CD4-positive, CD25-positive, alpha-beta regulatory T cell (primary cell): Measurements from ENCODE around the gene GRK4. TPM values are rescaled to one million over a fixed set of nuclear protein-coding genes. Genes with fewer than 3 reads are reported as not detected.
"Not testable (repeated sequence)": the region's sequence is repeated elsewhere in the genome, so short reads cannot be mapped to it uniquely, and the experiment has no call there.

Experiments
- ATAC-seq, 2 donors: fragments of 150-1000 bp; cut with Tn5 transposase; one replicate each; pipeline ENCODE4 v1.10.0; 2021; ENCODE audit warnings: low read depth in 2 of 2, moderate number of reproducible peaks in 2 of 2, moderate library complexity in 1 of 2
- DNase-seq, 3 donors: peaks; one replicate each; pipeline versions ENCODE4 v3.0.0 to v3.0.0-alpha.2; 2012 to 2022; ENCODE audit warnings: mixed read lengths in 1 of 3
- H3K27ac ChIP-seq: one replicate; pipeline ENCODE4 v1.7.0; 2013; ENCODE audit warnings: mild to moderate bottlenecking, low read length; ENCODE audit not compliant: insufficient read depth, poor library complexity, severe bottlenecking
- H3K27me3 ChIP-seq: one replicate; pipeline ENCODE4 v1.7.0; 2013; ENCODE audit warnings: low read length; ENCODE audit not compliant: control insufficient read depth, insufficient read depth
- H3K36me3 ChIP-seq: one replicate; pipeline ENCODE4 v1.7.0; 2013; ENCODE audit warnings: mild to moderate bottlenecking, low read length, moderate library complexity; ENCODE audit not compliant: control insufficient read depth, insufficient read depth
- H3K4me1 ChIP-seq: 2 replicates; pipeline ENCODE4 v1.7.0; 2013; ENCODE audit warnings: mild to moderate bottlenecking, low read length; ENCODE audit not compliant: insufficient read depth, control insufficient read depth, poor library complexity, severe bottlenecking
- H3K4me3 ChIP-seq: one replicate; pipeline ENCODE4 v1.7.0; 2013; ENCODE audit warnings: low read depth, mild to moderate bottlenecking, low read length, moderate library complexity
- H3K9me3 ChIP-seq, 2 experiments: 1 replicate in 1 of 2; 2 replicates in 1 of 2; pipeline ENCODE4 v1.7.0; 2013; ENCODE audit warnings: low read length in 2 of 2, mild to moderate bottlenecking in 1 of 2, moderate library complexity in 1 of 2; ENCODE audit not compliant: control insufficient read depth in 2 of 2
- H3K27ac Mint-ChIP-seq, 3 donors: one replicate each; pipeline ENCODE4 v1.8.0; 2020 to 2022; ENCODE audit warnings: mild to moderate bottlenecking in 3 of 3, mixed read lengths in 3 of 3, moderate library complexity in 2 of 3
- H3K27me3 Mint-ChIP-seq: one replicate; pipeline ENCODE4 v1.8.0; 2022; ENCODE audit warnings: mild to moderate bottlenecking, mixed read lengths
- H3K36me3 Mint-ChIP-seq: one replicate; pipeline ENCODE4 v1.8.0; 2020; ENCODE audit warnings: mixed read lengths
- H3K4me1 Mint-ChIP-seq, 4 donors: one replicate each; pipeline ENCODE4 v1.8.0; 2020 to 2022; ENCODE audit warnings: mixed read lengths in 4 of 4, mild to moderate bottlenecking in 1 of 4
- H3K4me3 Mint-ChIP-seq, 4 donors: one replicate each; pipeline ENCODE4 v1.8.0; 2020 to 2022; ENCODE audit warnings: mild to moderate bottlenecking in 4 of 4, mixed read lengths in 4 of 4, moderate library complexity in 3 of 4
- H3K9me3 Mint-ChIP-seq, 7 donors: one replicate each; pipeline ENCODE4 v1.8.0; 2020 to 2022; ENCODE audit warnings: mixed read lengths in 7 of 7, mild to moderate bottlenecking in 3 of 7, moderate library complexity in 2 of 7
- polyA plus RNA-seq, 4 donors: library from polyadenylated mRNA; unstranded; fragments of 300-500 nt; fragmentation: Illumina TruSeq; gene quantifications; one replicate each; pipeline ENCODE4 v1.2.3, GENCODE V29; 2021
- total RNA-seq: library from RNA; stranded (reverse); gene quantifications from one replicate; pipeline ENCODE4 v1.2.3, GENCODE V29; 2022

Gene GRK4
- total and polyA plus RNA-seq, 5 donors from 2014 or later, result 0.64 to 2.8 (median 1.2) TPM

DNA sequence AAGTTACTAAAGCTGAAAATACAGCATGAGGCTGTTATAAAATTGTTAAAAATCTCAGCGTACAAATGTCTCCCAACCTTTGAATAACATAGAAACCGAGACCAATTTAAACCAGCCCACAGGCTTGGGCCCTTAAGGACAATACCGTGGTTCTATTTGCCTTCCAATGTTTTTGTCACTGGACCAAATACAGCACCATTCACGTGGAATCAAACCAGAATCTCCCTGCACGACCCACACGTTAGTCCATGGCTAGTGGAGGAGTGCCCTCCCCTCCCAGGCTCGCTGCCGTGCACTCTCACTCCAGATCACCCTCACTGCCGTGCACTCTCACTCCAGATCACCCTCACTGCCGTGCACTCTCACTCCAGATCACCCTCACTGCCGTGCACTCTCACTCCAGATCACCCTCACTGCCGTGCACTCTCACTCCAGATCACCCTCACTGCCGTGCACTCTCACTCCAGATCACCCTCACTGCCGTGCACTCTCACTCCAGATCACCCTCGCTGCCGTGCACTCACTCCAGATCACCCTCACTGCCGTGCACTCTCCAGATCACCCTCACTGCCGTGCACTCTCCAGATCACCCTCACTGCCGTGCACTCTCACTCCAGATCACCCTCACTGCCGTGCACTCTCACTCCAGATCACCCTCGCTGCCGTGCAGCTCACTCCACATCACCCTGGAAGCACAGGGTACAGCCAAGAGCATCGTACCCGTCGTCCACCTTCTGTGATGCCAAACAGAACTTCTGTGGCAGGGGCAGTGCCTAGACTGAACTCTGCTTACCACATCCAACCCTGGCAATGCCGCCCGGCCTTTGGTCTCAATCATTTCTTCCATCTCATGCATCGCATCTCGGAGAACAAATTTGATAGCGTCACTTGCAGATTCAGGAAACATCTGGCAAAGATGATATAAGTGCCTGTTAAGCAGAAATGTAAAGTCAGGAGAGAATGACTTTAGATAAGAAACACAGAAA, 17.5 kb upstream of the GRK4 start:
- H3K4me3 ChIP-seq, H3K4me1 ChIP-seq, H3K27ac ChIP-seq, H3K4me1 Mint-ChIP-seq, ATAC-seq, H3K27me3 Mint-ChIP-seq, H3K9me3 ChIP-seq, DNase-seq, H3K9me3 Mint-ChIP-seq, H3K27me3 ChIP-seq, H3K4me3 Mint-ChIP-seq: not testable (repeated sequence)
- H3K27ac Mint-ChIP-seq, result peak overlapping the region in 2 of 3 donors; percentile 20 to 61
- peaks cover 38% of the 10 kb centered on the region for H3K36me3 Mint-ChIP-seq
- H3K36me3 ChIP-seq, result peaks cover 93% of the 10 kb centered on the region

DNA sequence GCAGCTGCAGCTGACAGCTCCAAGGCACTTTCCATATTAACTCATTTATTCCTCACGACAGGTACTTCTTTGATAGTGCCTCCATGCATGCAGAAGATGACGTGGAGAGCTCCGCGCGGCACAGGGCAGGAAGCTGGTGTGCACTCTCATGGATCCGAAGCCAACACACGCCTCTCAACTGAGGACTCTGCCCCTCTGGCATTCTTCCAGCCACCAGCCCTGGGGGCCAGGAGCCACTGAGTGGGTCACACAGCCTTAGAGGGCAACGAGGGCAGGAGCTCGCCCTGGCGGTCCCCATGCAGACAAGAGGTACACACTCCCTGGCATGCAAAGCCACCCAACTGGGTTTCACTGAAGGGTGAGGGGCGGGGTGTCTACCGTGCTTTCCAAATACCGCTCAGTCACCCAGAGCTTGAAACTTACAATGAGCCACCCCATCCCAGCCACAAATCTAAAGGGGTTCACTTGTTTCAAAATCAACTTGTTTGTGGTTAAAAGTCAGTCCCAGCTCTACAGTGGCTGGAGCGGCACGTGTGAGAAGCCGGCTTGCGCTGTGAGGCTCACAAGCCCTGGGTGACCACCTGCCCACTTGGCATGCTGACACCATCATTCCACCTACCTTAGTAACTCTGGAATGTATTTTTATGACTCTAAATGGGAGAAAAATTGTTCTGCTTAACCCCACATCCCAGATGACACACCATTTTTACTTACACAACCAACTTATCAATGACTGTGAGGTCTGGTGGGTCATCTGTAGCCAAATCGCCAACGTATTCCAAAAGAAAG, 16.4 kb upstream of the GRK4 start:
- Histone ChIP-seq H3K4me1 (no peaks in the 10 kb centered on the region), H3K36me3 (peaks cover 91% of the 10 kb centered on the region), H3K27me3 (no peaks in the 10 kb centered on the region), H3K4me3 (no peak overlapping the region), H3K27ac (no peak overlapping the region), H3K9me3 (no peaks in the 10 kb centered on the region)
- Mint-ChIP-seq H3K4me1 (peaks cover 0 to 4% (median 0%) of the 10 kb centered on the region in 4 donors), H3K36me3 (peaks cover 45% of the 10 kb centered on the region), H3K4me3 (no peak overlapping the region), H3K9me3 (no peaks in the 10 kb centered on the region), H3K27me3 (peaks cover 4% of the 10 kb centered on the region), H3K27ac (no peak overlapping the region)
- DNase-seq, result no peak
- no peak for ATAC-seq

GRCh38 chr4:2947926-2948325, 15.4 kb upstream of the GRK4 start:
- peak overlapping the region in 1 of 3 donors; percentile 79 for H3K27ac Mint-ChIP-seq
- Histone ChIP-seq H3K4me3 (no peak overlapping the region), H3K9me3 (no peaks in the 10 kb centered on the region), H3K36me3 (peaks cover 91% of the 10 kb centered on the region), H3K27ac (no peak overlapping the region), H3K4me1 (no peaks in the 10 kb centered on the region), H3K27me3 (no peaks in the 10 kb centered on the region)
- H3K27me3 Mint-ChIP-seq, result peaks cover 4% of the 10 kb centered on the region
- ATAC-seq (no peak), DNase-seq (no peak)
- H3K36me3 Mint-ChIP-seq, result peaks cover 49% of the 10 kb centered on the region
- H3K9me3 Mint-ChIP-seq, result no peaks in the 10 kb centered on the region
- no peak overlapping the region for H3K4me3 Mint-ChIP-seq
- no peaks in the 10 kb centered on the region for H3K4me1 Mint-ChIP-seq

DNA sequence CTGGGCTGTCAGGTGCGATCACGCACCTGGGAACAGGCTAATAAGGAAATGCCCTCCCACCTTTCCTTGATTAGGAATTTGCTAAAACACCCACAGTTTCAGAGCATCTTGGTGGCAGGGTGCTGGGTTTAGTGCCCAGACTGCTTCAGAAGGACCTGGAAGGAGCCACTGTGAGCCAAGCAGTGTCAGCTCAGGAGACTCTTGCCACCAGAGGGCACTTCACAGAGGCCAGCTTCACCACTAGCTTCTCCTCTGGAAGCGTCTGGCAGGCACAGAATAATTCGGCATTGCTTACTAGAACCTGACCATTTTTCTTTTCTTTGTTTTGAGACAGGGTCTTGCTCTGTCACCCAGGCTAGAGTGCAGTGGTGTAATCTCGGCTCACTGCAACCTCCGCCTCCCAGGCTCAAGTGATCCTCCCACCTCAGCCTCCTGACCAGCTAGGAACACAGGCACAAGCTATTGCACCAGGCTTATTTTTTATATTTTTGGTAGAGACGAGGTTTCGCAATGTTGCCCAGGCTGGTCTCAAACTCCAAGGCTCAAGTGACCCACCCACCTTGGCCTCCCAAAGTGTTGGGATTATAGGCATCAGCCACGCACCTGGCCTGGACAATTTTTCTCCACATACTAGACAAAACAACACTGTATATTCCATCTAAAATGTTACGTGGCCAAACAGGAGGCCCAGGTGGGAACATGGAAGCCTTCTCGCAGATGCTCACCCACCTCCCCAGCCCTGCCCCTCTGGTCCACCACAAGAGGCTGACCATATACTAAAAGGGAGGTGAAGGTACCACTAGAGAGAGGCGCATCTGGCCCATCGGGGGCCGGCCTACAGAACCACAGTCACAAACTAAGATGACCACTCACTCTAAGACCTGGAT, 14.2 kb upstream of the GRK4 start:
- Mint-ChIP-seq H3K36me3 (peaks cover 57% of the 10 kb centered on the region), H3K4me1 (peaks cover 0 to 7% (median 3%) of the 10 kb centered on the region in 4 donors), H3K27ac (peak overlapping the region in 1 of 3 donors; percentile 38), H3K9me3 (no peaks in the 10 kb centered on the region), H3K4me3 (no peak overlapping the region), H3K27me3 (peaks cover 4% of the 10 kb centered on the region)
- no peak overlapping the region for H3K4me3 ChIP-seq
- peaks cover 87% of the 10 kb centered on the region for H3K36me3 ChIP-seq
- no peak for ATAC-seq
- H3K27ac ChIP-seq, result no peak overlapping the region
- peak in 1 of 3 donors; percentile 44 for DNase-seq
- H3K27me3 ChIP-seq, result no peaks in the 10 kb centered on the region
- H3K4me1 ChIP-seq, result no peaks in the 10 kb centered on the region
- no peaks in the 10 kb centered on the region for H3K9me3 ChIP-seq

DNA sequence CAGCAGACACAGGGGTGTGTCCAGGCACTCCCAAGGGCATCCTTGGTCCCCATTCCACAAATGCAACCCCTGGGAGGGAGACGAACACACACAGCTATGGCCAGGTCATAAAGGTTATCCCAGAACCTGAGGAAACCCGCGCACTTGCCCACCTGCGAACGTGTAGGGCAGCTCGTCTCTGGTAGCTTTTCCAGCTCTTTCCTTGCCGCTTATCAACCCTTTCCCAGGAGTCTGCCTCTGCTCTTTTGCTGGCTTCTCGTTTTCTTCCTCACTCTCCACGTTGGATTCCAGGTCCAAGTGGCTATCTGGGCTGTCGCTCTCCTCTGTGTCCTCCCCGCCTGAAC, 13.6 kb upstream of the GRK4 start:
- H3K27me3 Mint-ChIP-seq, result peaks cover 5% of the 10 kb centered on the region
- DNase-seq, result no peak
- no peak overlapping the region for H3K27ac ChIP-seq
- no peak for ATAC-seq
- peaks cover 61% of the 10 kb centered on the region for H3K36me3 Mint-ChIP-seq
- H3K9me3 Mint-ChIP-seq, result no peaks in the 10 kb centered on the region
- no peaks in the 10 kb centered on the region for H3K9me3 ChIP-seq
- no peak overlapping the region for H3K4me3 ChIP-seq
- H3K27me3 ChIP-seq, result no peaks in the 10 kb centered on the region
- H3K27ac Mint-ChIP-seq, result peak overlapping the region in 2 of 3 donors; percentile 4 to 38
- peaks cover 0 to 13% (median 8%) of the 10 kb centered on the region in 4 donors for H3K4me1 Mint-ChIP-seq
- H3K36me3 ChIP-seq, result peaks cover 83% of the 10 kb centered on the region
- H3K4me1 ChIP-seq, result peaks cover 5% of the 10 kb centered on the region
- no peak overlapping the region for H3K4me3 Mint-ChIP-seq

DNA sequence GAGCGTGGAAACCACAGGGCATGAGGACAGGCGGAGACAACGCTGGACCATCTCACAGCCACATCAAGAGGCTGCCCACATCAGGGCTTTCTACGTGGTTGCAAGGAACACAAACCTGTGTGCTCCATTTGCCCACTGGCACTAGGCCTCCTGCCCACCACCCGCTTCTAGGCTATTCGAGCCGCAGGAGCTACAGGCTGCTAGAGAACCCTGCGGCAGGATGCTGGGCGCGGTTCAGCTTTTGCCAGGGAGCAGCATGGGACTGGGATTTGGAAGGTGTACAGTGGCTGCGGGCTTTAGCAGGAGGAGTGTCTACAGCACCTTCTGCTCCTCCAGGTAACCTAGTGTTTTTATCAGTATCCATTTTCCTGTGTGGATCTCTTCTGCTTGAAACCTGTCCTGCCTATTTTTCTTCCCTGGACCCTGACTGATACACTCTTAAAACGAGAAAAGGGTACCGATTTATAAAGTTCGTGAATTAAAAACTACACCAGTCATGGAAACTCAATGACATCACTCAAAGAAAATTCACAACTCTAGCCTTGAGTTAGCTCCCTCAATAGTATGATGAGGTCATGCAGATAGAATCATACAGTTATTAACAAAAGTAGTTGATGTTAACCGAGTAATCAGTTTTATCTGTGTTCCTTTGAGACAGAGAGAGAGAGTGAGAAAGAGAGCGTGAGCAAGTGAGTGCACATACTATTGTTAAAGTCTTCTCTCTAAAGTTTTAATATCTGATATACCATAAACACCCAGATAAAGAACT, 13.0 kb upstream of the GRK4 start:
- DNase-seq (no peak), ATAC-seq (no peak)
- Mint-ChIP-seq H3K27ac (peak overlapping the region in 2 of 3 donors; percentile 11 to 40), H3K4me3 (no peak overlapping the region), H3K9me3 (no peaks in the 10 kb centered on the region), H3K4me1 (peaks cover 0 to 15% (median 9%) of the 10 kb centered on the region in 4 donors), H3K36me3 (peaks cover 59% of the 10 kb centered on the region), H3K27me3 (peaks cover 7% of the 10 kb centered on the region)
- no peaks in the 10 kb centered on the region for H3K27me3 ChIP-seq
- no peaks in the 10 kb centered on the region for H3K9me3 ChIP-seq
- H3K36me3 ChIP-seq, result peaks cover 76% of the 10 kb centered on the region
- no peak overlapping the region for H3K4me3 ChIP-seq
- H3K4me1 ChIP-seq, result peaks cover 8% of the 10 kb centered on the region
- H3K27ac ChIP-seq, result no peak overlapping the region
